DND-41 (cell line): ENCODE data around the gene ASH1L.

Source experiments
- ATAC-seq: fragments of 200-7000 bp; cut with Tn5 transposase; 3 replicates; pipeline ENCODE4 v1.9.1; 2021; ENCODE audit warnings: low read depth; ENCODE audit not compliant: insufficient read depth
- DNase-seq: peaks from one replicate; pipeline ENCODE4 v3.0.0-alpha.2; 2020
- H2AFZ ChIP-seq: 2 replicates; pipeline ENCODE4 v1.6.0; 2012; ENCODE audit warnings: low read depth, low read length
- H3K27ac ChIP-seq: 2 replicates; pipeline ENCODE4 v1.5.1; 2012; ENCODE audit warnings: low read length, inconsistent platforms
- H3K27me3 ChIP-seq: fragments of 200-600 bp; sonication (generic); 2 replicates; pipeline ENCODE4 v1.6.0; 2012; ENCODE audit warnings: low read length, mild to moderate bottlenecking, inconsistent platforms; ENCODE audit not compliant: insufficient read depth, poor library complexity
- H3K36me3 ChIP-seq: 2 replicates; pipeline ENCODE4 v1.5.1; 2012; ENCODE audit warnings: low read length, inconsistent platforms; ENCODE audit not compliant: insufficient read depth
- H3K4me1 ChIP-seq: 2 replicates; pipeline ENCODE4 v1.5.1; 2012; ENCODE audit warnings: mild to moderate bottlenecking, low read length; ENCODE audit not compliant: insufficient read depth
- H3K4me2 ChIP-seq: 2 replicates; pipeline ENCODE4 v1.6.0; 2012; ENCODE audit warnings: mild to moderate bottlenecking, moderate library complexity, low read length, inconsistent platforms; ENCODE audit not compliant: insufficient read depth
- H3K4me3 ChIP-seq, 2 experiments: fragments of 200-600 bp in 1 of 2; shearing (Covaris generic) in 1 of 2; 2 replicates each; pipeline ENCODE4 v1.5.1; 2012 to 2016; ENCODE audit warnings: inconsistent platforms in 2 of 2, low read length in 2 of 2, mild to moderate bottlenecking in 2 of 2, low read depth in 1 of 2, moderate library complexity in 1 of 2
- H3K79me2 ChIP-seq: 2 replicates; pipeline ENCODE4 v1.6.0; 2012; ENCODE audit warnings: low read length, inconsistent platforms; ENCODE audit not compliant: insufficient read depth
- H3K9ac ChIP-seq: 2 replicates; pipeline ENCODE4 v1.6.0; 2012; ENCODE audit warnings: low read depth, mild to moderate bottlenecking, inconsistent platforms, low read length, moderate library complexity
- H3K9me3 ChIP-seq: 2 replicates; pipeline ENCODE4 v1.5.1; 2012; ENCODE audit warnings: low read length, moderate library complexity, mild to moderate bottlenecking, inconsistent platforms; ENCODE audit not compliant: insufficient read depth, severe bottlenecking
- H4K20me1 ChIP-seq: 2 replicates; pipeline ENCODE4 v1.6.0; 2012; ENCODE audit warnings: low read length; ENCODE audit not compliant: insufficient read depth
- EZH2 ChIP-seq: IDR thresholded peaks from 3 replicates; pipeline ENCODE4 v1.6.1; 2012; ENCODE audit warnings: borderline replicate concordance, low read depth, mild to moderate bottlenecking, moderate library complexity, low read length, inconsistent platforms; ENCODE audit not compliant: severe bottlenecking
- TF ChIP-seq, protein P1 (sequence below): IDR thresholded peaks from 2 replicates; pipeline ENCODE4 v1.5.1; 2012; ENCODE audit warnings: borderline replicate concordance, low read length, moderate library complexity, mild to moderate bottlenecking; ENCODE audit not compliant: poor library complexity, severe bottlenecking; ENCODE audit errors: extremely low read depth

The ASH1L gene

DNA sequence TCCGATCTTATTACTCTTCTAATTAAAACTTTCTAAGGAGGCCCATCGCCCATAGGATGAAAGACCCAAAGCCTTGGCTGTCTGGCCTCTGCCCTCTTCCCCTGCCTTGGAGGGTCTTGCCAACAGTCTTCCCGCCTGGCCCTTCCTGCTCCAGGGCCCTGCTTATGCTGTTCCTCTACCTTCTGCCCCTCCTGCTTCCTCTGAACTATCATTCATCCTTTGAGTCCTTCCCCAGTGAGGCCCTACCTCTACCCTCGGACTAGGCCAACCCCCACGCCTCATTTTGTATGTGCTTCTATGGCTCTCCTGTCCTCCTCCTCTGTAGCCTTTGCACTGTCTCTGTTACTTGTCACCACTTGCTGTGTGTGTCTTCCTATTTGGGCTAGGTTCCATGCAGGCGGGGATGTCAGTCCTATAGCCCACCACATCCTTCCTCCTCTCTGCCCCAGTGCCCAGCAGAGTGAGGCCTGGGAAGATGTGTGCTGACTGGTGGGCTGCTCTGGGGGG, 236.5 kb downstream of the ASH1L start:
- TF ChIP-seq, protein P1, sequence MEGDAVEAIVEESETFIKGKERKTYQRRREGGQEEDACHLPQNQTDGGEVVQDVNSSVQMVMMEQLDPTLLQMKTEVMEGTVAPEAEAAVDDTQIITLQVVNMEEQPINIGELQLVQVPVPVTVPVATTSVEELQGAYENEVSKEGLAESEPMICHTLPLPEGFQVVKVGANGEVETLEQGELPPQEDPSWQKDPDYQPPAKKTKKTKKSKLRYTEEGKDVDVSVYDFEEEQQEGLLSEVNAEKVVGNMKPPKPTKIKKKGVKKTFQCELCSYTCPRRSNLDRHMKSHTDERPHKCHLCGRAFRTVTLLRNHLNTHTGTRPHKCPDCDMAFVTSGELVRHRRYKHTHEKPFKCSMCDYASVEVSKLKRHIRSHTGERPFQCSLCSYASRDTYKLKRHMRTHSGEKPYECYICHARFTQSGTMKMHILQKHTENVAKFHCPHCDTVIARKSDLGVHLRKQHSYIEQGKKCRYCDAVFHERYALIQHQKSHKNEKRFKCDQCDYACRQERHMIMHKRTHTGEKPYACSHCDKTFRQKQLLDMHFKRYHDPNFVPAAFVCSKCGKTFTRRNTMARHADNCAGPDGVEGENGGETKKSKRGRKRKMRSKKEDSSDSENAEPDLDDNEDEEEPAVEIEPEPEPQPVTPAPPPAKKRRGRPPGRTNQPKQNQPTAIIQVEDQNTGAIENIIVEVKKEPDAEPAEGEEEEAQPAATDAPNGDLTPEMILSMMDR, result no peak
- no peak for TF ChIP-seq EZH2
- Histone ChIP-seq H3K4me3 (no peak overlapping the region), H3K9me3 (no peaks in the 10 kb centered on the region), H3K27me3 (no peaks in the 10 kb centered on the region), H3K9ac (peak overlapping the region; percentile 79; the same call in 1 of the 2 replicates), H3K4me2 (peak overlapping the region; percentile 86; the same call in 1 of the 2 replicates), H2AFZ (no peak overlapping the region), H3K4me1 (peaks cover 34% of the 10 kb centered on the region), H3K79me2 (peaks cover 16% of the 10 kb centered on the region), H3K36me3 (peaks cover 14% of the 10 kb centered on the region), H3K27ac (peak overlapping the region; percentile 11; the same call in 1 of the 2 replicates), H4K20me1 (peaks cover 8% of the 10 kb centered on the region; the same call in 1 of the 2 replicates)
- ATAC-seq (no peak), DNase-seq (no peak)

DNA sequence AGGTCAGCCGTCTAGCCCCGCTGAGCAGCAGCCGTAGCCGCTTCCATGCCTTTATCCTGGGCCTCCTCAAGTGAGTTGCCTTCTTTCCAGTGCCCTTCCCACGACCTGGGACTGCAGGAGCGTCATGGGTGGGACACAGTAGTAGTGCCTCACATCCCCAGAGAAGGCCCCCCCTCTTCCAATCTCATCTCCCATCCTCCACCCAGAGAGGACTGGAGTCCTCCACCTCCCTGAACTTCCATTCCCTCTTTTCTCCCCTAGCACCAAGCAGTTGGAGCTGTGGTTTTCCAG, 237.1 kb downstream of the ASH1L start:
- TF ChIP-seq EZH2, result no peak
- TF ChIP-seq, protein P1, result no peak
- peaks cover 34% of the 10 kb centered on the region for H3K4me1 ChIP-seq
- no peaks in the 10 kb centered on the region for H3K27me3 ChIP-seq
- peaks cover 16% of the 10 kb centered on the region for H3K79me2 ChIP-seq
- DNase-seq (no peak), ATAC-seq (no peak)
- H3K9ac ChIP-seq, result peak overlapping the region; percentile 79
- 0 out of 2 replicates have a peak overlapping the region, but pooled peaks have one; percentile 26 for H3K27ac ChIP-seq
- H3K4me2 ChIP-seq, result peak overlapping the region; percentile 86
- peaks cover 13% of the 10 kb centered on the region for H3K36me3 ChIP-seq
- peaks cover 8% of the 10 kb centered on the region; the same call in 1 of the 2 replicates for H4K20me1 ChIP-seq
- H3K4me3 ChIP-seq, result peak overlapping the region in 1 of 2 experiments; percentile 79; a peak in 1 of 4 replicates
- no peaks in the 10 kb centered on the region for H3K9me3 ChIP-seq
- no peak overlapping the region for H2AFZ ChIP-seq

DNA sequence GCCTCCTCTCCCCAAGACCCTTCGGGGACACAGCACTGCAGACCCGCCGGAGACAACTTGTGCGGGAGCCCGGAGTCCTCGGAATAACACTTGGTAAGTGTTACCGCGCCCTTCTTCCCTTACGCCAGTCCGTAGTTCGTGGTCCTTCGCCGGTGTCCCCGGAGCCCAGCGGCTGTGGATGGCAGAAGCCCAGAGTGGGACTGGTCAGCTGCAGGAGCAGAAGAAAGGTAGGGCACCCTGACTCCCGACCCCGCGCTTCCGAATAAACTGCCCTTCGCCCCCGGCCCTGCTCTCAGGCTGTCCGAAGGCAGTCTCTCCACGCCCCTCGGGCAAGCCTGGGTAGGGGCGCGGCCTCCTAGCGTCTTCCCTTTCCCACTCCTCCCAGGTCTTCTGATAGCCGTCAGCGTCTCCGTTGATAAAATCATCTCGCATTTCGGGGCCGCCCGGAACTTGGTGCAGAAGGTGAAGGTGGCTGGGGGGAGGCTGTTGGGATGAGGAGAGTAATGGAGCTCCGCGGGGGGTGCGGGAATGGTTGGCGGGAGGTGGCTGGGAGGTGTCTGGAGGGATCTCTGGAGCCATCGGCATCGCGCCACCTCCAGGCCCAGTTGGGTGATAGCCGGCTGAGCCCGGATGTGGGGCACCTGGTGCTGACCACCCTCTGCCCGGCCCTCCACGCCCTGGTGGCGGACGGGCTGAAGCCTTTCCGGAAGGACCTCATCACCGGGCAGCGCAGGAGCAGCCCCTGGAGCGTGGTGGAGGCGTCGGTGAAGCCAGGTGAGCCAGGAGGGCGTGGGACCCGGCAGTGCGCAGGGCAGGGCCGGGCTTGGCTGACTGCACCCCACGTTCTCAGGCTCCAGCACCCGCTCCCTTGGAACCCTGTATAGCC, 237.6 kb downstream of the ASH1L start:
- no peak for DNase-seq
- Histone ChIP-seq H3K36me3 (peaks cover 11% of the 10 kb centered on the region), H3K79me2 (peaks cover 16% of the 10 kb centered on the region), H3K27ac (peak overlapping the region; percentile 74), H3K9me3 (no peaks in the 10 kb centered on the region), H3K4me2 (peak overlapping the region; percentile 86), H3K4me1 (peaks cover 34% of the 10 kb centered on the region), H3K9ac (peak overlapping the region; percentile 79), H3K27me3 (no peaks in the 10 kb centered on the region), H4K20me1 (peaks cover 8% of the 10 kb centered on the region; the same call in 1 of the 2 replicates), H2AFZ (peak overlapping the region; percentile 96), H3K4me3 (peak overlapping the region; percentile 61 to 79; a peak in 3 of 4 replicates)
- TF ChIP-seq, protein P1, result no peak
- no peak for TF ChIP-seq EZH2
- ATAC-seq, result no peak
